ENCODE results near the gene SKAP2. TPM values are rescaled to one million over a fixed set of nuclear protein-coding genes. Genes with fewer than 3 reads are reported as not detected.
A peak's percentile ranks its signal among the peaks of the same experiment; 100 is the strongest.

SKAP2 gene
- polyA plus RNA-seq, 1 experiment, result 2.7 TPM

- CTCF ChIA-PET, result no interaction called here
- DNase-seq (ENCODE audit: low read depth), result no peak
These were observed 210.7 kb downstream of the SKAP2 start for GRCh38 chr7:26653430-26654399.

DNA sequence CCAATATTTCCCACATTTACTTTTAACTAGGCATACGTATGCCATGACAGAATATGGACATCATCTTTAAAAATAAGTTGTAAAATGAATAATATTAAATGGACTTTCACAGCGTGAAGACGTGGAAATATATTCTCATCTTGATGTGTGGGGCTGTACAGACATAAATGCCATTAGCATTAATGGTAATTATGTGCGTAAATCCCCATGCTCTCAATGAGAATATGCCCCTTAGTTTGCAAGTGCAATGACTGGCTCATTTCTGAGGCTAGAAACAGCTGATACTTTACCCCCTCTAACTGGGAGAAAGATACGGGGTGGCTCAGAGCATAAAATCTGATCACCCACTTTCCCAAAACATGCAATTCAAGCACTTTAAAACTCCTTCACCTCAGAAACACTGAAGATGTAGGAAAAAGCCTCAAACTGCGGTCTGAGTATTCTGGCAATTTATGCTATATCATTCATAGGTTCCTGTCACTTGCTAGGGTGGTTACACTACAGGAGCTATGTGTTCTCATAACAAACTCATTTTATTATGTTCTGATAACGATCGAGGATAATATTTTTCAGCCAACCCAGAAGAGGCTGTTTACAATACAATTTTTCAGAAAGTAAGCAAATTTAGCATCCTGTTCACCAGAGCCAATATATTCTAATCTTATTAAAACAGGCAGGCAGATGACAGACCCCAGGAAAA is 211.8 kb downstream of the SKAP2 start:
- POLR2A ChIA-PET, result no interaction called here

More at GRCh38 chr7:26653430-26654399, 210.7 kb downstream of the SKAP2 start:
- TF ChIP-seq CTCF (IDR thresholded peaks at IDR 0.05; ENCODE audit: insufficient read depth, low read depth, low read length), result no peak
- POLR2A ChIA-PET, result no interaction called here
- H3K27me3 ChIP-seq (ENCODE audit: control insufficient read depth, insufficient read depth, low read length), result no peaks in the 10 kb centered on the region
- H3K36me3 ChIP-seq (ENCODE audit: control insufficient read depth, insufficient read depth, low read length), result no peaks in the 10 kb centered on the region
- H3K4me3 ChIP-seq (ENCODE audit: low read depth, low read length), result no peak overlapping the region

GRCh38 chr7:26650103-26650502 is 214.3 kb downstream of the SKAP2 start:
- TF ChIP-seq CTCF (IDR thresholded peaks at IDR 0.05; ENCODE audit: insufficient read depth, low read depth, low read length), result no peak
- DNase-seq (ENCODE audit: low read depth), result no peak
- Histone ChIP-seq H3K4me3 (ENCODE audit: low read depth, low read length) (no peak overlapping the region), H3K36me3 (ENCODE audit: control insufficient read depth, insufficient read depth, low read length) (no peaks in the 10 kb centered on the region), H3K27me3 (ENCODE audit: control insufficient read depth, insufficient read depth, low read length) (no peaks in the 10 kb centered on the region)
- POLR2A ChIA-PET, result no interaction called here
- CTCF ChIA-PET, result no interaction called here

More for the DNA sequence above, 211.8 kb downstream of the SKAP2 start:
- Histone ChIP-seq H3K27me3 (ENCODE audit: control insufficient read depth, insufficient read depth, low read length) (no peaks in the 10 kb centered on the region), H3K36me3 (ENCODE audit: control insufficient read depth, insufficient read depth, low read length) (no peaks in the 10 kb centered on the region), H3K4me3 (ENCODE audit: low read depth, low read length) (no peak overlapping the region)
- no peak for TF ChIP-seq CTCF (IDR thresholded peaks at IDR 0.05; ENCODE audit: insufficient read depth, low read depth, low read length)
- no peak for DNase-seq (ENCODE audit: low read depth)
- CTCF ChIA-PET, result no interaction called here

GRCh38 chr7:26649388-26649787 is 215.0 kb downstream of the SKAP2 start:
- POLR2A ChIA-PET, result no interaction called here
- DNase-seq (ENCODE audit: low read depth), result no peak
- Histone ChIP-seq H3K36me3 (ENCODE audit: control insufficient read depth, insufficient read depth, low read length) (no peaks in the 10 kb centered on the region), H3K27me3 (ENCODE audit: control insufficient read depth, insufficient read depth, low read length) (no peaks in the 10 kb centered on the region), H3K4me3 (ENCODE audit: low read depth, low read length) (no peak overlapping the region)
- no peak for TF ChIP-seq CTCF (IDR thresholded peaks at IDR 0.05; ENCODE audit: insufficient read depth, low read depth, low read length)
- CTCF ChIA-PET, result interaction anchor here (1.0 kb wide), 1 partner anchor 284 kb away, joined by 3 read pairs; no protein-coding TSS in a partner anchor

GRCh38 chr7:26648554-26648953 is 215.8 kb downstream of the SKAP2 start:
- Histone ChIP-seq H3K36me3 (ENCODE audit: control insufficient read depth, insufficient read depth, low read length) (no peaks in the 10 kb centered on the region), H3K4me3 (ENCODE audit: low read depth, low read length) (no peak overlapping the region), H3K27me3 (ENCODE audit: control insufficient read depth, insufficient read depth, low read length) (no peaks in the 10 kb centered on the region; the same call in 1 of the 2 replicates)
- CTCF ChIA-PET, result interaction anchor here (1.0 kb wide), 1 partner anchor 283 kb away, joined by 3 read pairs; no protein-coding TSS in a partner anchor
- DNase-seq (ENCODE audit: low read depth), result peak; percentile 31
- no peak for TF ChIP-seq CTCF (IDR thresholded peaks at IDR 0.05; ENCODE audit: insufficient read depth, low read depth, low read length)
- POLR2A ChIA-PET, result no interaction called here
